ENCODE measurements around the gene SNRPD1. TPM values are rescaled to one million over a fixed set of nuclear protein-coding genes. Genes with fewer than 3 reads are reported as not detected.

Gene SNRPD1
- total and polyA plus RNA-seq, 2 of the 8 experiments (the other 6 are each of a cell fraction or from before 2014, with no cell fraction given), result 59.6 to 180 TPM

DNA sequence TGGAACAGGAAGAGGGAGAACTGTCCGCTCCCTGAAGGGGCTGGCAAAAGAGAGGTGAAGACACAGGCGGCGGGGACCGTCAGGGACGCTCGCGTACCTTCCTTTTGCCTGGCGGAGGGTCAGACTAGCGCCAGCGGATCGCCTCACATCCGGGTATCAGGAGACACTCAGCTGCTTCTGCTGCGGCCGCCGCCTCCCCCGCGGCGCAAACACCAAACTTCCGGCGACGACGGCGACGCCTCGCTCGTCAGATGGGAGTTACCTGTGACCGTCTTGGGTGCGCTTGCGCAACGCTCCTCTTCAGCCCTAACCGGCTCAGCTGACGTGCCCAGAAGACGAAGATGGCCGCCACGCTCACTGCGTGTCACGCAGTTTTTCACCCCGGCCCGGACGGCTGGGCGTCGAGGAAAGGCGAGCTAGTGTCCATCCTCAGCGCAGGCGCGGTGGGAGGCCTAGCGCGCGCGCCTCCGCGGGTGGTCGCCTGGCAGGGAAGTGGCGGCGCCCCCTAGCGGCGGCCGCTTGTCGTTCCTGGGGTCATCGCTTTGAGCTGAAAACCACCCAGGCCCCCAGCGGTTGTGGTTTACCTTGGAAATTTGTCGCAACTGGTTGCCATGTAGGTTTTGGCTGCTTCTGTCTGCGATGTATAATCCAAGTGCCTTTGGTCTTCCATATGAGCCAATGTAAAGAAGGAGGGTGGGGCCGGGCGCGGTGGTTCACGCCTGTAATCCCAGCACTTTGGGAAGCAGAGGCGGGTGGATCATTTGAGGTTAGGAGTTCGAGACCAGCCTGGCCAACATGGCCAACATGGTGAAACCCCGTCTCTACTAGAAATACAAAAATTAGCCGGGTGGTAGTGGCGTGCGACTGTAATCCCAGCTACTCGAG, 11.3 kb upstream of the SNRPD1 start, which contains the start of gene ESCO1 (continued):
- TF ChIP-seq, protein P1, sequence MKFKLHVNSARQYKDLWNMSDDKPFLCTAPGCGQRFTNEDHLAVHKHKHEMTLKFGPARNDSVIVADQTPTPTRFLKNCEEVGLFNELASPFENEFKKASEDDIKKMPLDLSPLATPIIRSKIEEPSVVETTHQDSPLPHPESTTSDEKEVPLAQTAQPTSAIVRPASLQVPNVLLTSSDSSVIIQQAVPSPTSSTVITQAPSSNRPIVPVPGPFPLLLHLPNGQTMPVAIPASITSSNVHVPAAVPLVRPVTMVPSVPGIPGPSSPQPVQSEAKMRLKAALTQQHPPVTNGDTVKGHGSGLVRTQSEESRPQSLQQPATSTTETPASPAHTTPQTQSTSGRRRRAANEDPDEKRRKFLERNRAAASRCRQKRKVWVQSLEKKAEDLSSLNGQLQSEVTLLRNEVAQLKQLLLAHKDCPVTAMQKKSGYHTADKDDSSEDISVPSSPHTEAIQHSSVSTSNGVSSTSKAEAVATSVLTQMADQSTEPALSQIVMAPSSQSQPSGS (IDR thresholded peaks at IDR 0.05; ENCODE audit: low read length), result no peak
- TF ChIP-seq SIX5 (IDR thresholded peaks at IDR 0.05; ENCODE audit: low read depth, low read length) (no peak), CREB1 (IDR thresholded peaks at IDR 0.05) (peak; percentile 91), CTBP2 (IDR thresholded peaks at IDR 0.05; ENCODE audit: borderline replicate concordance, insufficient read depth, insufficient read length, low read length) (no peak)

Measured in H1 (cell line).